SK-N-SH treated with all-trans-retinoic acid at 6 μM for 48 hours (cell line): ENCODE measurements around the gene RUBCNL.

ENCODE experiments used
- ATAC-seq: fragments of 200-7000 bp; cut with Tn5 transposase; 3 replicates; pipeline ENCODE4 v1.9.1; 2020; ENCODE audit warnings: mild to moderate bottlenecking, moderate library complexity
- CREB5 ChIP-seq: fragments of 250-450 bp; sonication (Bioruptor Pico); IDR thresholded peaks from 2 replicates; pipeline ENCODE4 v1.5.1; 2020; ENCODE audit warnings: low read depth, mild to moderate bottlenecking, moderate library complexity
- CSDC2 ChIP-seq: fragments of 250-450 bp; sonication (Bioruptor Pico); IDR thresholded peaks from 2 replicates; pipeline ENCODE4 v1.5.0; 2020; ENCODE audit warnings: mild to moderate bottlenecking, moderate library complexity
- GLIS3 ChIP-seq: fragments of 250-450 bp; sonication (Bioruptor Pico); IDR thresholded peaks from 2 replicates; pipeline ENCODE4 v1.5.0; 2020; ENCODE audit warnings: mild to moderate bottlenecking, moderate library complexity
- ISL1 ChIP-seq: fragments of 250-450 bp; sonication (Bioruptor Pico); IDR thresholded peaks from 2 replicates; pipeline ENCODE4 v2.1.2; 2022; ENCODE audit warnings: mild to moderate bottlenecking, moderate library complexity
- OSR1 ChIP-seq: fragments of 250-450 bp; sonication (Bioruptor Pico); IDR thresholded peaks from 2 replicates; pipeline ENCODE4 v1.8.0; 2022; ENCODE audit warnings: moderate library complexity, mild to moderate bottlenecking, inconsistent platforms
- PPARA ChIP-seq: fragments of 250-450 bp; sonication (Bioruptor Pico); IDR thresholded peaks from 2 replicates; pipeline ENCODE4 v1.5.0; 2020; ENCODE audit warnings: mild to moderate bottlenecking, borderline replicate concordance
- RARB ChIP-seq: fragments of 250-450 bp; sonication (Bioruptor Pico); IDR thresholded peaks from 2 replicates; pipeline ENCODE4 v1.8.0; 2021; ENCODE audit warnings: mild to moderate bottlenecking, moderate library complexity
- SNAI2 ChIP-seq: fragments of 250-450 bp; sonication (Bioruptor Pico); IDR thresholded peaks from 2 replicates; pipeline ENCODE4 v1.5.0; 2020; ENCODE audit warnings: mild to moderate bottlenecking, moderate library complexity
- TCF4 ChIP-seq: fragments of 250-450 bp; sonication (Bioruptor Pico); IDR thresholded peaks from 2 replicates; pipeline ENCODE4 v1.8.0; 2021; ENCODE audit warnings: mild to moderate bottlenecking, moderate library complexity, borderline replicate concordance
- TOX ChIP-seq: fragments of 250-450 bp; sonication (Bioruptor Pico); IDR thresholded peaks from 2 replicates; pipeline ENCODE4 v1.8.0; 2021; ENCODE audit warnings: mild to moderate bottlenecking, moderate library complexity, borderline replicate concordance
- ZFP3 ChIP-seq: fragments of 250-450 bp; sonication (Bioruptor Pico); IDR thresholded peaks from 2 replicates; pipeline ENCODE4 v1.5.0; 2020; ENCODE audit warnings: mild to moderate bottlenecking, moderate library complexity
- ZNF565 ChIP-seq: fragments of 450-650 bp; formaldehyde crosslinking; conservative IDR thresholded peaks from 2 replicates; pipeline ENCODE4 v1.5.0; 2020; ENCODE audit warnings: low read depth, mild to moderate bottlenecking, moderate library complexity
- ZNF70 ChIP-seq: fragments of 450-650 bp; formaldehyde crosslinking; IDR thresholded peaks from 2 replicates; pipeline ENCODE4 v1.5.0; 2020; ENCODE audit warnings: mild to moderate bottlenecking, moderate library complexity
- TF ChIP-seq, protein P1 (sequence below): fragments of 250-450 bp; sonication (Bioruptor Pico); IDR thresholded peaks from 2 replicates; pipeline ENCODE4 v1.5.0; 2020; ENCODE audit warnings: mild to moderate bottlenecking, moderate library complexity
- TF ChIP-seq, protein P2 (sequence below): fragments of 250-450 bp; sonication (Bioruptor Pico); IDR thresholded peaks from 2 replicates; pipeline ENCODE4 v1.8.0; 2021; ENCODE audit warnings: low read depth, mild to moderate bottlenecking, moderate library complexity, borderline replicate concordance

RUBCNL gene

GRCh38 chr13:46315491-46316075, 71.5 kb downstream of the RUBCNL start:
- TF ChIP-seq ZNF70, result no peak
- TF ChIP-seq ISL1 (CRISPR knock-in tag), result no peak
- TF ChIP-seq, protein P1, sequence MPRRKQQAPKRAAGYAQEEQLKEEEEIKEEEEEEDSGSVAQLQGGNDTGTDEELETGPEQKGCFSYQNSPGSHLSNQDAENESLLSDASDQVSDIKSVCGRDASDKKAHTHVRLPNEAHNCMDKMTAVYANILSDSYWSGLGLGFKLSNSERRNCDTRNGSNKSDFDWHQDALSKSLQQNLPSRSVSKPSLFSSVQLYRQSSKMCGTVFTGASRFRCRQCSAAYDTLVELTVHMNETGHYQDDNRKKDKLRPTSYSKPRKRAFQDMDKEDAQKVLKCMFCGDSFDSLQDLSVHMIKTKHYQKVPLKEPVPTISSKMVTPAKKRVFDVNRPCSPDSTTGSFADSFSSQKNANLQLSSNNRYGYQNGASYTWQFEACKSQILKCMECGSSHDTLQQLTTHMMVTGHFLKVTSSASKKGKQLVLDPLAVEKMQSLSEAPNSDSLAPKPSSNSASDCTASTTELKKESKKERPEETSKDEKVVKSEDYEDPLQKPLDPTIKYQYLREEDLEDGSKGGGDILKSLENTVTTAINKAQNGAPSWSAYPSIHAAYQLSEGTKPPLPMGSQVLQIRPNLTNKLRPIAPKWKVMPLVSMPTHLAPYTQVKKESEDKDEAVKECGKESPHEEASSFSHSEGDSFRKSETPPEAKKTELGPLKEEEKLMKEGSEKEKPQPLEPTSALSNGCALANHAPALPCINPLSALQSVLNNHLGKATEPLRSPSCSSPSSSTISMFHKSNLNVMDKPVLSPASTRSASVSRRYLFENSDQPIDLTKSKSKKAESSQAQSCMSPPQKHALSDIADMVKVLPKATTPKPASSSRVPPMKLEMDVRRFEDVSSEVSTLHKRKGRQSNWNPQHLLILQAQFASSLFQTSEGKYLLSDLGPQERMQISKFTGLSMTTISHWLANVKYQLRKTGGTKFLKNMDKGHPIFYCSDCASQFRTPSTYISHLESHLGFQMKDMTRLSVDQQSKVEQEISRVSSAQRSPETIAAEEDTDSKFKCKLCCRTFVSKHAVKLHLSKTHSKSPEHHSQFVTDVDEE (CRISPR knock-in tag), result no peak
- no peak for TF ChIP-seq RARB
- no peak for TF ChIP-seq CSDC2 (CRISPR knock-in tag)
- ATAC-seq, result no peak

DNA sequence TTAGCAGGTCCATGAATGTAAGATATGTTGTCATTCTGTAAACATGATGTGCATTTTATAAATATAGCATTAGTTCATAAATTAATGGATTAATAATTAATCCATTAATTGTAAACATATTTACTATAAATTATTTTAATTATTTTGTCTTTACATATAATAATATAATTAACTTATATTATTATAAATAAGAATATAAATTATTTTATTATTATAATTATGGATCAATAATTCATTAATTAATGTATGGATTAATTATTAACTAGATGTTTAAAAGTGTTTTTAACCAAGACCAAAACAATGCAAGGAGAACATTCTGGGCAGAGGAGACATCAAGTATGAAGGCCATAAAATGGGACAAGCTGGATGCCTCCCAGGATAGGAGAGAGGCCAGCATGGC, 72.0 kb downstream of the RUBCNL start:
- TF ChIP-seq TOX (CRISPR knock-in tag), result no peak
- no peak for TF ChIP-seq SNAI2 (CRISPR knock-in tag)
- TF ChIP-seq, protein P2, sequence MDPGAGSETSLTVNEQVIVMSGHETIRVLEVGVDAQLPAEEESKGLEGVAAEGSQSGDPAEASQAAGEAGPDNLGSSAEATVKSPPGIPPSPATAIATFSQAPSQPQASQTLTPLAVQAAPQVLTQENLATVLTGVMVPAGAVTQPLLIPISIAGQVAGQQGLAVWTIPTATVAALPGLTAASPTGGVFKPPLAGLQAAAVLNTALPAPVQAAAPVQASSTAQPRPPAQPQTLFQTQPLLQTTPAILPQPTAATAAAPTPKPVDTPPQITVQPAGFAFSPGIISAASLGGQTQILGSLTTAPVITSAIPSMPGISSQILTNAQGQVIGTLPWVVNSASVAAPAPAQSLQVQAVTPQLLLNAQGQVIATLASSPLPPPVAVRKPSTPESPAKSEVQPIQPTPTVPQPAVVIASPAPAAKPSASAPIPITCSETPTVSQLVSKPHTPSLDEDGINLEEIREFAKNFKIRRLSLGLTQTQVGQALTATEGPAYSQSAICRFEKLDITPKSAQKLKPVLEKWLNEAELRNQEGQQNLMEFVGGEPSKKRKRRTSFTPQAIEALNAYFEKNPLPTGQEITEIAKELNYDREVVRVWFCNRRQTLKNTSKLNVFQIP (CRISPR knock-in tag), result no peak
- no peak for TF ChIP-seq GLIS3
- no peak for TF ChIP-seq PPARA
- TF ChIP-seq OSR1 (CRISPR knock-in tag), result no peak
- TF ChIP-seq TCF4 (CRISPR knock-in tag), result no peak
- TF ChIP-seq, protein P1 (CRISPR knock-in tag), result no peak
- no peak for ATAC-seq

DNA sequence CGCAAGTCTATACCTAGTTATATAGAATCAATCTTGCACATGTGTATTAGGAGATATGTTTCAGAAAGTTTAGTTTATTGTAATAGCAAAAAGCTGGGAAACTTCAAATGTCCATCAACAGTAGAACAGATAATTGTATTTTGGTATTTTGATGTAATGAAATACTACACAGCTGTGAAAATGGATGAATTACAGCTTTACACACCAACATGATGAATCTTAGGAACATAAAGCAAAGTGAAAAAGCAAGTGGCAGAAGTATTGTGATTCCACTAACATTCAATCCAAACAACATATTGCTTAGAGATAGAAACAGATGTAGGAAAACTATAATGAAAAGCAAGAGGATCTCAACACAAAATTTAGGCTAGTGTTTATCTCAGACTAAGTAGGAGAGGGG, 72.5 kb downstream of the RUBCNL start:
- ATAC-seq, result no peak
- TF ChIP-seq, protein P2 (CRISPR knock-in tag), result no peak
- TF ChIP-seq CREB5 (CRISPR knock-in tag), result no peak
- TF ChIP-seq, protein P1 (CRISPR knock-in tag), result no peak
- TF ChIP-seq ZFP3, result no peak
- no peak for TF ChIP-seq ZNF565 (CRISPR knock-in tag)
- TF ChIP-seq SNAI2 (CRISPR knock-in tag), result no peak
- TF ChIP-seq ZNF70, result no peak
- no peak for TF ChIP-seq ISL1 (CRISPR knock-in tag)
- no peak for TF ChIP-seq OSR1 (CRISPR knock-in tag)
- TF ChIP-seq PPARA, result no peak
